ENCODE measurements around the gene RYK.

RYK gene

DNA sequence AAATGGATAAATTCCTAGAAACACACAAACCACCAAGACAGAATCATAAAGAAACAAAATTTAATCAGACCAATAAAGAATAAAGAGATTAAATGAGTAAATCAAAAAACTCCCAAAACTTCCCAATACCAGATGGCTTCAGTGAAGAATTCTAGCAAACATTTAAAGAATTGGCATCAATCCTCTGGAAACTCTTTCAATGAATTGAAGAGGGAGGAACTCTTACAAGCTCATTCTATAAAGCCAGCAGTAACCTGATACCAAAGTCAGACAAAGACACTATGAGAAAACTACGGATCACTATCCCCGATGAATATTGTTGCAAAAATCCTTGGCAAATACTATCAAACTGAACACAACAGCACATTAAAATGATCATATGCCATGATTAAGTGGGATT, 139.0 kb downstream of the RYK start:
- H2AFZ ChIP-seq: no peak overlapping the region
- no peaks in the 10 kb centered on the region for H3K79me2 ChIP-seq
- H3K9ac ChIP-seq: no peak overlapping the region
- H3K4me1 ChIP-seq: no peaks in the 10 kb centered on the region
- no peaks in the 10 kb centered on the region for H3K27me3 ChIP-seq (ENCODE audit: control insufficient read depth, insufficient read depth, low read length)
- no peak overlapping the region for H3K4me2 ChIP-seq (ENCODE audit: low read length)
- no peak overlapping the region for H3K4me3 ChIP-seq (ENCODE audit: low read depth, low read length)
- no peaks in the 10 kb centered on the region for H3K9me3 ChIP-seq (ENCODE audit: control insufficient read depth, low read length)
- no peaks in the 10 kb centered on the region for H3K36me3 ChIP-seq (ENCODE audit: control insufficient read depth, insufficient read depth, low read length)
- no peak for TF ChIP-seq CTCF (IDR thresholded peaks at IDR 0.05)
- H3K27ac ChIP-seq: no peak overlapping the region

GRCh38 chr3:134110963-134111362, 139.7 kb downstream of the RYK start:
- no peaks in the 10 kb centered on the region for H3K4me1 ChIP-seq
- H3K9me3 ChIP-seq (ENCODE audit: control insufficient read depth, low read length): no peaks in the 10 kb centered on the region
- no peak overlapping the region for H2AFZ ChIP-seq
- no peaks in the 10 kb centered on the region for H3K27me3 ChIP-seq (ENCODE audit: control insufficient read depth, insufficient read depth, low read length)
- H3K9ac ChIP-seq: no peak overlapping the region
- no peaks in the 10 kb centered on the region for H3K36me3 ChIP-seq (ENCODE audit: control insufficient read depth, insufficient read depth, low read length)
- TF ChIP-seq CTCF (IDR thresholded peaks at IDR 0.05): no peak
- no peak overlapping the region for H3K27ac ChIP-seq
- H3K79me2 ChIP-seq: no peaks in the 10 kb centered on the region
- H3K4me3 ChIP-seq (ENCODE audit: low read depth, low read length): no peak overlapping the region
- no peak overlapping the region for H3K4me2 ChIP-seq (ENCODE audit: low read length)

Data from parathyroid adenoma (tissue), 2 donors.